Fibroblast of lung (primary cell): ENCODE measurements around the gene LVRN.

Experiments used
- CTCF ChIP-seq, 2 donors: IDR thresholded peaks in 1 of 2; conservative IDR thresholded peaks in 1 of 2; 1 replicate in 1 of 2; 2 replicates in 1 of 2; pipeline ENCODE4 v1.5.1; 2011 to 2012; ENCODE audit warnings: low read length in 2 of 2, control low read depth in 1 of 2, inconsistent platforms in 1 of 2, low read depth in 1 of 2, mild to moderate bottlenecking in 1 of 2
- EZH2 ChIP-seq: IDR thresholded peaks from 2 replicates; pipeline ENCODE4 v1.5.1; 2012; ENCODE audit warnings: low read length, control low read depth, mild to moderate bottlenecking; ENCODE audit errors: missing control alignments

DNA sequence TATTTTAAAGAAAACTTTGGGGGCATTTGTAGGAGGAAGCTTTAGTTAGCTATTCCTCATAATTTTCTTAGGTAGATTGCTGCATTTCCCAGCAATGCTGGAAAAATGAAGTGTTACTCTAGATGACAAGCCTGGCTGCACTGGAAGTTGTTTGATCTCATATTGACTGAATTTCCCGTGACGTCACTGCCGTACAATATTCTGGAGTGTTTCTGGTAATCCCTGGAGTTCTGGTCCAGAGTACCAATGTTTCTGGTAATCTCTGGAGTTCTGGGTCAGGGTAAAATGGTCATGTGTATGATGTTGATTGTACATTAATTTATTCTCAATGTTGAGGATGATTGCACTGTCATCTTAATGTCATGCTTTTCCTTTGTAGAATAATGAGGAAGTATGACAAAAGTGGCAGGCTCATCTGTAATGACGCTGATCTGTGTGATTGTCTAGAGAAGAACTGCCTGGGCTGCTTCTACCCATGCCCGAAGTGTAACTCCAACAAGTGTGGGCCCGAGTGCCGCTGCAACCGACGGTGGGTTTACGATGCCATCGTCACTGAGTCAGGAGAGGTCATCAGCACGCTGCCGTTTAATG is 96.2 kb downstream of the LVRN start:
- no peak for TF ChIP-seq CTCF (conservative IDR thresholded peaks at IDR 0.05 in 1 of 2, IDR thresholded peaks at IDR 0.05 in 1 of 2; ENCODE audit: low read depth in 1 of 2, low read length in 2 of 2)
- no peak for TF ChIP-seq EZH2
